ENCODE data around the gene CCDC197. TPM values are rescaled to one million over a fixed set of nuclear protein-coding genes. Genes with fewer than 3 reads are reported as not detected.

CCDC197 gene
- polyA plus RNA-seq, 4 donors: not detected

DNA sequence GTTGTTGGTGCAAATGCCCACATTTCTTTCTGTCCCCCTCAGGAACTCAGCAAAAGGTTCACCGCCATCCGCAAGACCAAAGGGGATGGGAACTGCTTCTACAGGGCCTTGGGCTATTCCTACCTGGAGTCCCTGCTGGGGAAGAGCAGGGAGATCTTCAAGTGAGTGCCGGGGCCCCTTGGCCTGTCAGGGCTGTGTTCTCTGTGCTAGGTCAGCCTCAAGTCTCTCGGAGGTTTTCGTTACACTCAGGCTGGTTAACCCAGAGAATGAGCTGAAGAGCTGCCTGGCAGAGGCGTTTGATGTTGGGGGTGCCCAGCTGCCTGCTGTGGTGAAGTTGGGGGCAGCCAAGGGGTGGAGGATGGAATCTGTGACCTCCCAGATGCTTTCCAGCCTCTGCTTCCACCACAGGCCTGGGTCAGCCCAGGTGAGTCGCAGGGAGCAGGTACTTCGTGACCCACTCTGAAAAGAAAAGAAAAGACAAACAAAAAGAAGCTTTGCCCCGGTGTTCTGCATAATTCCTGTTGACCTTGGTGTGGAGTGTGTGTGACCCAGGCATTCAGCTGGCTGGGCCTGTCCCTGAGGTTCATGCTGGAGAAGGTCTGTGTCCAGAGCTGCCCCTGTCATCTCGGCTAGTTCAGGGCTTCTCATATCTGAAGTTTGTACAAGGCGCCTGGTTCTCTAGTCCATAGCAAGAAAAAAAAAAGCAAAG is 42.0 kb downstream of the CCDC197 start:
- no peak for DNase-seq (ENCODE audit: low read depth in 4 of 4, low spot score in 3 of 4)

DNA sequence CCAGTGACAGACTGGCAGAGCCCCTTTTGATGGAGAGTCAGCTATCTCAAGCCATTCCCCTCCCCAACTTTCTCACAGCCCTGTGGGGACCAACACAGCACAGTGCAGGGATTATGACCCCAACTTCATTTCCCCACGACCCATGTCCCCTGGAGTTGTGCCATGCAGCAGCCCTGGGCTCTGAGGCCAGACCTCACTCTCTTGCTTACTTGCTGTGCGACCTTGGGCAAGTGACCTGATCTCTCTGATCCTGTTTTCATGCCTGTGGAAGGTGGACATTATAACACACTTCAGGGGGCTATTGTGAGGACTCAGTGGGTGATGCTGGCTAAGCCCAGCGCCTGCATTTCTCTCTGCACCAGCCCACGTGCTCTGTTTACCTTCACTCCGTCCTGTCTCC is 43.1 kb downstream of the CCDC197 start:
- DNase-seq (ENCODE audit: low read depth in 4 of 4, low spot score in 3 of 4): no peak

DNA sequence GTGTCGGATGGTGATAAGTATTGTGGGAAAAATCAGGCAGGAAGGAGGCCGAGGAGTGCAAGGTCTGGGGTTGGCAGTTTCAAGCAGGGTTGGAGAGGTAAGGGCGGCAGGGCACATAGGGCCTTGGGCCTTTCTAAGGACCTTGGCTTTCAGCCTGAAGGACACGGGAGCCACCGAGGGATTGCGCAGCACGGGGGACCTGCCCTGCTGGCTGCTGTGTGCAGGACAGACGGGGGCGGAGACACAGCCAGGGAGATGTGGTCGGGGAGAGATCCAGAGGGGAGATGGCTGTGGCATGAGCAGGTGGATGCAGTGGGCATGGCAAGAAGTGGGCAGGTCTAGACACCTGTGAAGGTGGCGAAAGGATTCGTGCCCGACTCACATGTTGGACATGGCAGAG is 43.7 kb downstream of the CCDC197 start:
- no peak for DNase-seq (ENCODE audit: low read depth in 4 of 4, low spot score in 3 of 4)

DNA sequence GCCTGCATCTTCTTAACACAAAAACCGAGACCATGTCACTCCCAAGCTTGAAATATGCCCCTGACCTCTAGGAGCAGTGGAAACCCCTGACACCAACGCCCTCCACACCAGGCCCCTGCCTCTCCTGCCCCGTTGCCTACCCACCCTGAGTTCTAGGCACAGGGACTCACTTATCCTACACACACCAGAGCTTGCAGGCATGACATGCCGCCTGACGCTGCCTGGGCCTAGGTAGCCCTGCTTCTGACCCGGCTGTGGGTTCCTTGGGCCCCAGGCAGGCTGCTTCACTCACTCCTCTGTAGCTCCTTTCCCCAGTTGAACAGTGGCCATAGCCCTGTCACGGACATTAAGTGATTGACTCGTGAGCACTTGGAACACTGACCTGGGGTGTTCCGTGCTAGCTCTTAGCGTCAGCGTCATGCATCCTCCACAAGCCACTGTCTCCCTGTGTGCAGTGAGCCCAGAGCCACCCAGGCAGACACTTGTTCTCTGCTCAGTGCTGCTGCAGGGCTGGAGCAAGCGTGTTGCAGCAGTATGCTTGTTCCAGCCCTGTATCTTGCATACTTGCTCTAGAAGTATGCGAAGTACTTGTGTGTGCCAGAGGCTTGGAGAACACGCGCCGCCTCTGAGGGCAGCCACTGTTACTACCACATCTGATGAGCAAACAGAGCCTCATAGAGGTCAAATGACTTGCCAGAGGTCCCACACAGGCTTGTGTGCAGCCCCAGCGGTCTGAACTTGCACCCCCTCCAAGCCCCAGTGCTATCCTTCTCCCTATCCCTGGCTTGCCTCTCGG is 44.6 kb downstream of the CCDC197 start:
- DNase-seq (ENCODE audit: low read depth in 4 of 4, low spot score in 3 of 4): no peak

DNA sequence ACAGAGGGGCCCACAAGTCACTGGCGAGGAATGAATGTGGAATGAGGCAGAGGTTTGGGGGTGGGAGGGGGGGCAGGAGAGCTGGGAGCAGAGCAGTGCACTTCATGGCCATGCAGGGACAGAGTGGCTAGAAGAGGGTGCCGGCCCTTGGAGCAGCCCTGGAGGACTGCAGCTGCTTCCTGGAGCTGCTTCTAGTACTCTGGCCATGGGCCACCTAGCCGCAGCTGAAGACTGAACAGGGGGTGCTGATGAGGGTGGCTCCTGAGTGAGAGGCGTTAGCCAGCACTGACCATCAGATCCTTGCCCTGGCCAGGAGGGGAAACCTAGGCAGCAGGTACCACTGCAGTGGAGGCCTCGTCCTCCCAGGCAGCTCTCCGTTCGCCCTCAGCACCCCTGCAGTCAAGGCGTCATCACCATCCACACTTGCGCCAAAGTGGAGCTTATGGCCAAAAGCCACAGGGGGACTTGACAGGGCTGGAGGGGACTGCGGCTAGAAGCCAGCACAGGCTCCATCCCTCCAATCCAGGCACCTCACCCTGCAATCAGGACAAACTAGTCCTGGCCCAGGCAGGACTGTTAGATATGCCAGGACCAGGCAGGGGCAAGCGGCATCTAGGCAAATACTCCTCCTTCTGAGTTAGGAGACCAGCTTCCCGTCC is 45.5 kb downstream of the CCDC197 start:
- no peak for DNase-seq (ENCODE audit: low read depth in 4 of 4, low spot score in 3 of 4)

DNA sequence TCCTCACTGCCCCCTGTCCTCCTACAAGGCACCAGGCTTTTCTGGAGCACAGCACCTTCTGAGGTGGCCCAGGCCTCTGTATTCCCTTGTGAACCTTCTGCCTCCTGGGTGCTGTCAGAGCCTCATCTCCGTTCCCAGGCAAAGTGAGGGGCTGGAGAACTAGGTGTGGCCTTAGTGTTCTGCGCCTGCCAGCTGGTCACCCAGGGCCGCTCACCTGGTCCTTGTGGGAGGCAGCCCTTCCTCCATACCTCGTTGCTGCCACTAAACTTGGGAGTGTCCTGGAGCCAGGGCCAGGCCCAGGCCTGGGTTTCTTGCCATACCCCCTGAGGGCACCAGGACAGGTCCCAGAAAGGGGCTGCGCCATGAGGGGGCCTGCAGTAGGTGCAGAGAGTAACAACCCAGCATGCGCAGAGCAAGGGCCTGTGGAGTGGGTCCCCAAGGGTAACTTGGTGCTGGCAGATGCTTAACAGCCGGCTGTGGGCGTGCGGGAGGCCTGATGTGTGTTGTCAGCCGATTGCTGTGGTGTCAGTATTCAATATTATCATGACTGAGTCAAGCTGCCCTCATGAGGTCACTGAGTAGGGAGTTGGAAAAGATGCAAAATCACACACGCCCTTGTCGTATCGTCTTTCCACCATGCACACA is 46.1 kb downstream of the CCDC197 start:
- no peak for DNase-seq (ENCODE audit: low read depth in 4 of 4, low spot score in 3 of 4)

DNA sequence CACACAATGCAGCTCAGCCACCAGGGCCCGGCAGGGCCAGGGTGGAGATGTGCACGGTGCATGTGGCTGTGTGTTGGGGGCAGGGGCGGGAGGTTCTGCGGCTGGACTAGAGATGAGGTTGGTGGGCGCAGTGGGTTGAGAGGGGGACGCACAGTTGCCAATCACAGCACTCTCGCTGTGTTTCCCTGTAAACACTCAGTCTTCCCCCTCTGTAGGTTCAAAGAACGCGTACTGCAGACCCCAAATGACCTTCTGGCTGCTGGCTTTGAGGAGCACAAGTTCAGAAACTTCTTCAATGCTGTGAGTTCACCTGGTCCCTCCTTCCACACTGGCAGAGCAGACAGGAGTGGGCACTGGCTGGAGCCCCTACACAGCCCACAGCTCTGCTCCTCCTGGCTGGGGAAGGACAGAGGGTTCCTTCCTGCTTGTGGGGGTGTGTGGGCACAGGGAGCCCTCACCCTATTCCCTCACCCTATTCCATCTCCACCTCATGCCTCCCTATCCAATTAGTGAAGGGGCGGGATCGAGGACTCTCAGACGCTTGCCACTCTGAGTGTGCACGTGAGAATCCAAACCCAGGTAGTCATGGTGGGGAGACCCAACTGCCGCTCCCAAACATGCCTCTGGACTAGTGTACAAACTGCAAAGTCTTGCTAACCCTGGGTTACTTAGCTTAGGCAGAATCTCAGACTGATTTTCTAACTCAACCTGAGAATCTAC is 46.8 kb downstream of the CCDC197 start:
- DNase-seq (ENCODE audit: low read depth in 4 of 4, low spot score in 3 of 4): no peak

DNA sequence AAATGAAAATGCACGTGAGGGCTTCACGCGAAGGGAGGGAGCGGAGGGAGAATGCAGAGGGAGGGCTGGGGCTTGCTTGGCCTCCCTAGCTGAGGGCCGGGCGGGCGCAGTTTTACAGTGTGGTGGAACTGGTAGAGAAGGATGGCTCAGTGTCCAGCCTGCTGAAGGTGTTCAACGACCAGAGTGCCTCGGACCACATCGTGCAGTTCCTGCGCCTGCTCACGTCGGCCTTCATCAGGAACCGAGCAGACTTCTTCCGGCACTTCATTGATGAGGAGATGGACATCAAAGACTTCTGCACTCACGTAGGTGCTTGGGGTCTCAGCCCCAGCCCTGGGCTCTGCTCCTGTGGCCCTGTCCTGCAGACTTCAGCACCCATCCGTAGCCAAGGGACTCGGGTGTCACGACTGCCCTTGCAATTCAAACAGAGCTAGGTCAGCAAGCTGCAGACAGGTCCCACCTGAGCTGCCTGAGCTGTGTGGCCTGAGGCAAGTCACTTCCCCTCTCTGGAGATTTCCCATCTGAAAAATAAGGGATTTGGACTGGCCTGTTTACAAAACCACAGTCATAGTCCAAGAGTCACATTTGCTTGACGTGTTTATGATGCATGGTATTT is 47.5 kb downstream of the CCDC197 start:
- DNase-seq (ENCODE audit: low read depth in 4 of 4, low spot score in 3 of 4): no peak

DNA sequence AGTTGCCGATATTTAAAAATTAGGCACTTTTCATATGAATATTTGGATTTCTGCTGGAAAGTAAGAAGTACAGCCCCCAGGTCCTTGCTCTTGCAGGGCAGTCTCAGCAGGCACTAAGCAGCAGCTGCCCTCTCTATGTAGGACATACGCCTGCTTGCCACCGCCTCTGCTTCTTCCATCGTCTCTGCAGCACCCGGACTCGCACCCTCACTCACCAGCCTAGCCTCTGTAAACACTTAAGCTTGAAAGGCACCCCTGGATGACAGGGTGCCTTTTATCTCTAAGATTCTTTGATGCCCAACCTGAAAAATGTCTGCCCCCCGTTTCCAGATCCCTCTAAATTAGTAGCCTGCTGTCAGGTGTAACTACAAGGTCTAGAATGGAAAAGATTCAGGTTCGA is 48.0 kb downstream of the CCDC197 start:
- DNase-seq (ENCODE audit: low read depth in 4 of 4, low spot score in 3 of 4): no peak

DNA sequence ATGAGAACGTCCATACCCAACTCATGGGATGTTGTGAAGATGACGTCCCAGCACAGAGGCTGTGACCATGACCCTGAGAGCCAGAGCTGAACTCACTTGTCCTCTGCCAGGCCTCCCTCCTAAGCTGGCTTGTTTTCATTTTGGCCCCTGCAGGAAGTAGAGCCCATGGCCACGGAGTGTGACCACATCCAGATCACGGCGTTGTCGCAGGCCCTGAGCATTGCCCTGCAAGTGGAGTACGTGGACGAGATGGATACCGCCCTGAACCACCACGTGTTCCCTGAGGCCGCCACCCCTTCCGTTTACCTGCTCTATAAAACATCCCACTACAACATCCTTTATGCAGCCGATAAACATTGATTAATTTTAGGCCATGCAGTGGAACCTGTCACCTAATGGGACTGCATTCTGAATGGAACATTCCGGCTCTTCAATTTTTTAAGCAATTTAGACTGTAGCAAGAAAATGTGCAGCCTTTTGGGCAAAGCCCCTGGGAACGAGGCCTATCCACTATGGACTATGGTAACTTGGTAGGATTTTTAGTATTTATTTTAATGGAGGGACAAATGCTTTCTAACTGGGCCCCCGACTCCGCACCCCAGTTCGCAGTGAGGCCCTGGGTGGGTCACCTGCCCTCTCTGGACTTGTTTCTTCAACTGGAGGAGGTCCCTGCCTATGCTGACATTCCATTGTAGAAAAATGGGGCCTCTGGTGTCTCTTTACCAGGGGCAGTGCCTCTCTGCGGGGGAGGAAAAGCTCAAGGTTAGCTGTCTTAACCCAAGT is 48.7 kb downstream of the CCDC197 start:
- DNase-seq (ENCODE audit: low read depth in 4 of 4, low spot score in 3 of 4): no peak

DNA sequence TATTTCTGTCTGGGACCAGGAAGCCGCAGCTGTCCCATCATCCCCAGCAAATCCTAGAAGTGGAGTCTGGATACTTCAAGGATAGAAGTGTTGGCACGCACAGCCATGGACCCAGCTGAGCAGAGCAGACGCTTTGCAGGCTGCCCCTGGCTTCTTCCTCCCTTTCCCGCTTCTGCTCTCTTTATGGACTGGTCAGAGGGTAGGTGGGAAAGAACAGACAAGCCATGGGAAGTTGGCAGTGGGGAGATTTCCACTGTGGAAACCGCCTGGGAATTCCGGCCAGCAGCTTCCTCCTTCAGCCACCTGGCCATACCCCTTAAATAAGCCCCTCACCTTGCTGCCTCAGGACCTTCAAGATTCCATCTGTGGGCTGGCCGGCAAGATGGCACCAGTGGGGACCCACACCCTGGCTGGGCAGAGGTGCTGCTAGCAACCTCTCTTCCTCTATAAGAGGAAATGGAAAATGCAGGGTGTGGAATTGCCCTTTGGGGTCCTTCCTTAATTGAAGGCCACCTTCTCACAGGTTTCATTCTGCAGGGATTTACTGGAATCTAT is 49.7 kb downstream of the CCDC197 start:
- DNase-seq (ENCODE audit: low read depth in 4 of 4, low spot score in 3 of 4): no peak

DNA sequence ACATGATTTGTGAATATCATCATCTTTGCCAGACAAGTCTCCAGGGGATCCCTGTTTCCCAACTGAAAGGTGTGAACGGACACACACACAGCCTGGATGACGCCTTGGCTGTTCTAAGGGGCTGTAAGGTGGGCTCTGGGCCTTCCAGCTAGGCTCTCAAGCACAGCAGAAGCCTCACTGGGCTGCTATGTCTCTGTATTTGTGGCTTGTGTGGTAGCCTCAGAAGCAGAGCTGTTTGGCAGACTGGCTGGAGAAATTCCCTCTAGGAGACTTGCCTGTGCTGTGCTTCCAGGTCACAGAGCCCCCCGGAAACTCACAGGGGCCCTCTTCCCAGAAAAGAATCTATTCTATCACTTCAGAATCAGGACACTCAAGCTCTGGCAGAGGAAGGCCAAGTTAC is 50.5 kb downstream of the CCDC197 start:
- no peak for DNase-seq (ENCODE audit: low read depth in 4 of 4, low spot score in 3 of 4)

DNA sequence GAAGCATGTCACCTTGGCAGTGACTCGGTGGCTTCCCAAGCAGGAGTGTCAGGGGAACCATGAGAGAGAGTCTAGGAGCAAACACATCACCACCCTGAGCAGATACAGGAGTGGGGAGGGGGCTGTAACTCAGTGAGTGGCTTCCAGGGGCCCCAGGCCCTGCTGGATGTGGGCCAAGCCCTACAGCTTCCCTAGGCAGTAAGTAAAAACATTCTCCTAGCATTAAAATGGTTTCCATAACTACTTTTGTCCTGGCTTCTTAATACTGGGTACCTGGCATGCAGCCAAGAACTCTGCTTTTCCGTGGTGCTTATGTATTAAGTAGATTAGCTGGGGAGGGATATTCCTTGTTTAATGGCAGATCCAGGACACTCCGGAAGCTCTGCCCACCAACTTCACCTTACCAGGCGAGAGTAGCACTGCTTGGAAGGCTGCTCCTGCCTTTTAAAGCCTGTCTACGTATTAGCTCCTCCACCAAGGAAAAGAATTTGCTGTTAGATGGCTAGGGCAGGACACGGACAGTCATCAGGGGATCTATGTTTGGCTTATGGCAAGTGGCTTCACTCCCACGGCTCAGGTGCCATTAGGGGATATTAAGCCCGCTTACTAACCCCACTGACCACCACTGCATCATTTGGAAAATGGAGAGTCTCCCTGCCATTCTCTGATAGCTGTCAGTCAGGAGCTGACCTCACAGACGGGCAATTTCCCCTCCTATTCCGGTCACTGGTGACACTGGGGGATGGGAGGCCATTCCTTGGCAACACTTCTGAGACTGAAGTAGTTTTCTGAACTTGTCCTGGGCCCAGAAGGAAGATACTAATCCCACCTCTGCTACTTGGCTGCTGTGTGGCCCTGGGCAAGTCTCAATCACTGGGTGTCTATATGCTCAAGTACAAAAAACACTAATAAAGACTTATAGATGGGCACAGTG is 51.9 kb downstream of the CCDC197 start:
- no peak for DNase-seq (ENCODE audit: low read depth in 4 of 4, low spot score in 3 of 4)

DNA sequence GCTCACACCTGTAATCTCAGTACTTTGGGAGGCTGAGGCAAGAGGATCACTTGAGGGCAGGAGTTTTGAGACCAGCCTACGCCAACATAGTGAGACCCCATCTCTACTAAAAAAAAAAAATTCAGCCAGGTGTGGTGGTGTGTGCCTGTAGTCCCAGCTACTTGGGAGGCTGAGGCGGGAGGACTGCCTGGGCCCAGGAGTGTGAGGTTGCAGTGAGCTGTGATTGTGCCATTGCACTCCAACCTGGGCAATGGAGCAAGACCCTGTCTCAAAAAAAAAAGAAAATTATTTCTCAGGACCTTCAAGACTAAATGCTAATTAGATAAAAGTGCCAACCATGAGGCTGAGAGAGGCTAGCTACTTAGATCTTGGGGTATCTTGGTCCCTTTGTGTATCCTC is 52.5 kb downstream of the CCDC197 start:
- DNase-seq (ENCODE audit: low read depth in 4 of 4, low spot score in 3 of 4): no peak

DNA sequence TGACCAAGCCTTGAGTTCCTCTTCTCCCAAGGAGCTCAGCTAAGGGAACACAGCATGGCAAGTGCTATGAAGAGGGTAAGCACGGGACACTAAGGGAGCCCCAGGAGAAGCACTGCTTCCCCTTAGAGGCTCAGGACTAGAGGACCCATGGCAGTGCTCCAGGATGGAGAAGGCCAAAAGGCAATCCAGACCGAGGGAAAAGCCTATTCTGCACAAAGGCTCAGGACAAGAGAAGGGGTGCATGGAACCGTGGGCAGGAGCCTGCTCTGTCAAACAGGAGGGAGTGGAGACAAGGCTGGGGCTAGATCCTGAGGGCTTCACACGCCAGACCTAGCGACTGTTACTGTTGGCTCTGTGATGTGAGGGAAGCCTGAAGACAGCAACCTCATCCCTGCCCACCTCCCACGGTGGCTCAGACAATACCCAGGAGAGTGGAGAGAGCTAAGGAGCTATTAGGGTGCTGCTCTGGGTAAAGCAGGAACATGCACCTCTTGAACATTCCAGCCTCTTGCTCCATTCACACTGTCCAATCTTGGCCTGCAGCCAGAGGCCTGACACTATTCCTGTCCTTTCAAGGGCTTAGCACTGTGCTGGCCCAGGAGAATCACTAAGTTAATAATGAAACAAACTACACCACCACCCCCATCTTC is 53.3 kb downstream of the CCDC197 start:
- no peak for DNase-seq (ENCODE audit: low read depth in 4 of 4, low spot score in 3 of 4)

DNA sequence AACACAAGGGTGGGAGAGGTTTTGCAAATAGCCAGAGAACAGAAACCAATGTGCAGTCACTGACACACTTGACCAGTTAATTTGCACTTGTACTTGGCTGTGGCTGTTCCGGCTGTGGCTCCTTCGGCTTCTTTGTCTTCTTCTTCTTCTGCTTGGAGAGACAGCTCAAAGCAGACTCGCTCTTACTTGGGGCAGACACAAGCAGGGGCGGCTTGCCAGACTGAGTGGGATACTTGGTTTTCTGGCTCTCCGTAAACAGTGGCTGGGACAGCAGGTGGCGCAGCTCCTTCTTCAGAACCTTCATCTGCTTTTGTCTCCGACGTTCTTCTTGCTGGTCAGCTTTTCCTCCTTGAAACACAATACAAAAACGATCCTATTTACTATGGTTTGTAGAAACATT is 54.0 kb downstream of the CCDC197 start:
- no peak for DNase-seq (ENCODE audit: low read depth in 4 of 4, low spot score in 3 of 4)

DNA sequence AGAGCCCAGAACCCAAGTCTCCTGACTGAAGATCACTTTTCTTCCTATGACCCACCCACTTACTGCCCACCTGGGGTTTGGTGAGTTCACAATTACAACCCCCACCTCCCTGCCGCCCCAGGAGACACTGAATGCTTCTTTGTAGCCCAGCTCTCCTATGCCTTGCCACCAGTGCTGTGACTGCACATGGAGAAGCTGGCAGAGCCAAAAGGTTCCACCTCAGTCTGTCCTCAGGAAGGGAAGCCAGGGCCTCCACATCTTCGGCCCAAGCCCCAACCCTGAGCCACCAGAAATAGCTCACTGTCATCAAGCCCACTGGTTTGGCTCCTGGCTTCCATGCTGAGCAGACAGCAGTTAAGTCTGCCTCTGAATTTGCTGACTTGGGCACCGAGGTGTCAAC is 54.7 kb downstream of the CCDC197 start:
- DNase-seq (ENCODE audit: low read depth in 4 of 4, low spot score in 3 of 4): no peak

DNA sequence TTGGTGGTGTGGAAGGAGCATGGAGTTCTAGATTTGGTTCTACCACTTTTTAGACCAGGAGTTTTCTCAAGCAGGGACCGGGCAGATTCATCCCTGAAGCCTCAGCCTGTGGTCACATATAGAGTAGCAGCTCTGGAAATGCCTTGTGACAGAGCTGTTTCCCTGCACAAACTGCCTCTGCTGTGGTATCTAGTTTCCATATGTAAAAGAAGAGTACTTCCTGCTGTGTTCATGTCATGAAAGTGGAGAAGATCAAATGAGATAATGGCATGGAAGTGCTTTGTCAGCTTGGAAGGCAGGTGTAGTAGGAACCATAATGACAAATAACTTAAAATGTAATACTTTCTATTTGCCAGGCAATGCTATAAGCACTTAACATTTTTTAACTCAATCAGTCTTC is 55.1 kb downstream of the CCDC197 start:
- no peak for DNase-seq (ENCODE audit: low read depth in 4 of 4, low spot score in 3 of 4)
